Neuronal stem cell (in vitro differentiated cells): ENCODE measurements around the gene DNAH8.

Source experiments
- DNase-seq: peaks from one replicate; pipeline ENCODE4 v3.0.0-alpha.2; 2013; ENCODE audit warnings: low spot score
- H2AFZ ChIP-seq: one replicate; pipeline ENCODE4 v1.6.1; 2013; ENCODE audit warnings: mild to moderate bottlenecking, low read length, inconsistent platforms
- H2AK5ac ChIP-seq: 2 replicates; pipeline ENCODE4 v1.6.1; 2013; ENCODE audit warnings: low read depth, mild to moderate bottlenecking, inconsistent platforms, low read length, moderate library complexity, mixed read lengths
- H2BK120ac ChIP-seq: 2 replicates; pipeline ENCODE4 v1.6.1; 2013; ENCODE audit warnings: low read depth, mild to moderate bottlenecking, inconsistent platforms, low read length, moderate library complexity, mixed read lengths
- H2BK12ac ChIP-seq: one replicate; pipeline ENCODE4 v1.6.1; 2013; ENCODE audit warnings: low read length, inconsistent platforms
- H2BK15ac ChIP-seq: 2 replicates; pipeline ENCODE4 v1.6.1; 2013; ENCODE audit warnings: mild to moderate bottlenecking, low read length, inconsistent platforms, mixed read lengths
- H2BK5ac ChIP-seq: one replicate; pipeline ENCODE4 v1.6.1; 2013; ENCODE audit warnings: inconsistent platforms, mild to moderate bottlenecking, low read length, moderate library complexity
- H3K14ac ChIP-seq: one replicate; pipeline ENCODE4 v1.6.1; 2013; ENCODE audit warnings: low read length, inconsistent platforms
- H3K18ac ChIP-seq: 2 replicates; pipeline ENCODE4 v1.6.1; 2013; ENCODE audit warnings: low read length, inconsistent platforms
- H3K23ac ChIP-seq: 2 replicates; pipeline ENCODE4 v1.6.1; 2013; ENCODE audit warnings: low read depth, mild to moderate bottlenecking, mixed read lengths, low read length, inconsistent platforms; ENCODE audit not compliant: poor library complexity
- H3K27ac ChIP-seq: replicated peaks from 3 replicates; pipeline ENCODE4 v1.5.1; 2013; ENCODE audit warnings: low read length, inconsistent platforms
- H3K27me3 ChIP-seq, 3 experiments: 2 replicates each; pipeline ENCODE4 v1.6.1; 2013; ENCODE audit warnings: low read length in 3 of 3, mild to moderate bottlenecking in 2 of 3, inconsistent platforms in 1 of 3, low read depth in 1 of 3, mixed read lengths in 1 of 3, moderate library complexity in 1 of 3; ENCODE audit not compliant: control insufficient read depth in 3 of 3, insufficient read depth in 3 of 3
- H3K36me3 ChIP-seq, 2 donors: replicated peaks in 1 of 2; 2 replicates each; pipeline ENCODE4 v1.6.1; 2013; ENCODE audit warnings: low read length in 2 of 2; ENCODE audit not compliant: control insufficient read depth in 2 of 2, insufficient read depth in 2 of 2
- H3K4ac ChIP-seq: 2 replicates; pipeline ENCODE4 v1.6.1; 2013; ENCODE audit warnings: inconsistent platforms, mild to moderate bottlenecking, low read length, moderate library complexity
- H3K4me1 ChIP-seq, 2 donors: 1 replicate in 1 of 2; 2 replicates in 1 of 2; pipeline ENCODE4 v1.6.1; 2013; ENCODE audit warnings: low read length in 2 of 2, low read depth in 1 of 2; ENCODE audit not compliant: control insufficient read depth in 2 of 2, insufficient read depth in 1 of 2
- H3K4me2 ChIP-seq: one replicate; pipeline ENCODE4 v1.6.1; 2013; ENCODE audit warnings: mild to moderate bottlenecking, low read length, inconsistent platforms; ENCODE audit not compliant: insufficient read depth, poor library complexity, severe bottlenecking
- H3K4me3 ChIP-seq, 2 donors: 2 replicates each; pipeline ENCODE4 v1.5.1; 2013; ENCODE audit warnings: low read length in 2 of 2, mild to moderate bottlenecking in 2 of 2, inconsistent platforms in 1 of 2, moderate library complexity in 1 of 2
- H3K79me1 ChIP-seq: one replicate; pipeline ENCODE4 v1.6.1; 2013; ENCODE audit warnings: low read depth, mild to moderate bottlenecking, inconsistent platforms, low read length, moderate library complexity
- H3K9ac ChIP-seq: one replicate; pipeline ENCODE4 v1.6.1; 2013; ENCODE audit warnings: mild to moderate bottlenecking, low read depth, low read length, inconsistent platforms; ENCODE audit not compliant: poor library complexity
- H3K9me3 ChIP-seq, 2 donors: replicated peaks in 1 of 2; 2 replicates each; pipeline versions ENCODE3 to v1.6.1; 2013; ENCODE audit warnings: low read length in 2 of 2, mild to moderate bottlenecking in 2 of 2, inconsistent platforms in 1 of 2, low read depth in 1 of 2, mixed read lengths in 1 of 2, moderate library complexity in 1 of 2; ENCODE audit not compliant: control insufficient read depth in 2 of 2, insufficient read depth in 1 of 2
- H4K8ac ChIP-seq: one replicate; pipeline ENCODE4 v1.6.1; 2013; ENCODE audit warnings: low read depth, mild to moderate bottlenecking, inconsistent platforms, low read length, moderate library complexity
- H4K91ac ChIP-seq: one replicate; pipeline ENCODE4 v1.6.1; 2013; ENCODE audit warnings: low read length, low read depth, mild to moderate bottlenecking, inconsistent platforms; ENCODE audit not compliant: poor library complexity
- WGBS, 2 donors: extraction: QIAGEN DNeasy Blood & Tissue Kit; methylation state at CpG; one replicate each; pipeline ENCODE4 v1.1.7; 2013; ENCODE audit warnings: missing lambda C conversion rate in 2 of 2, mixed read lengths in 1 of 2; ENCODE audit not compliant: insufficient read length in 2 of 2, insufficient replicate concordance in 1 of 2; ENCODE audit errors: extremely low coverage in 2 of 2; 5-methylcytosine and 5-hydroxymethylcytosine counted together

DNAH8 gene

DNA sequence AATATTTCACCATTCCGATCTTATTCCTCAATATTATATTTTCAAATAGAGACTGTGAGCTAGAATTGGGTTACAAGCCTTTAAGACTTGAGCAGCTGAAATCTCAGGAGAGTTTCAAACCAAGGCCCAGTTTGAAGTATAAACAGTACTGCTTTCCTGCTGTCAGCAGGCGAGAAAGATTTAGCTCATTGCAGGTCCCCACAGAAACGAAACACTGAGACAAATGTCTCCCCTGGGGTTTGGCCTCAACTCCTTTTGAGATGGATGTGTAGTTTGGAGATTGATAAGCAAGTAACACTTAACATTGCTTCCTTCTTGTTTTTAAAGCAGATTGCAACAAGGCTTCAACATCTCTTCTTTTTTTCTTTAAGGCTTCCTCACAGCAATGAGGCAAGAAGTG is 311.1 kb downstream of the DNAH8 start:
- no peak overlapping the region for H3K18ac ChIP-seq
- no peak for DNase-seq
- H3K4me2 ChIP-seq: no peak overlapping the region
- no peak overlapping the region for H2AFZ ChIP-seq
- no peak overlapping the region for H3K4me3 ChIP-seq
- H2BK15ac ChIP-seq: no peak overlapping the region
- H3K36me3 ChIP-seq: no peaks in the 10 kb centered on the region
- H3K4me1 ChIP-seq: no peaks in the 10 kb centered on the region
- no peak overlapping the region for H2BK12ac ChIP-seq
- no peak overlapping the region for H3K9ac ChIP-seq
- H2AK5ac ChIP-seq: no peak overlapping the region
- no peak overlapping the region for H3K14ac ChIP-seq
- H3K79me1 ChIP-seq: no peaks in the 10 kb centered on the region
- no peak overlapping the region for H3K23ac ChIP-seq
- no CpG with 5 or more reads among the region's 3 CpGs for WGBS, 2 donors
- no peak overlapping the region for H2BK120ac ChIP-seq
- H2BK5ac ChIP-seq: no peak overlapping the region
- peaks cover 0 to 6% (median 0%) of the 10 kb centered on the region in 3 experiments for H3K27me3 ChIP-seq
- H4K8ac ChIP-seq: no peak overlapping the region
- H3K4ac ChIP-seq: no peak overlapping the region
- no peak overlapping the region for H3K27ac ChIP-seq
- no peak overlapping the region for H4K91ac ChIP-seq
- no peaks in the 10 kb centered on the region for H3K9me3 ChIP-seq

DNA sequence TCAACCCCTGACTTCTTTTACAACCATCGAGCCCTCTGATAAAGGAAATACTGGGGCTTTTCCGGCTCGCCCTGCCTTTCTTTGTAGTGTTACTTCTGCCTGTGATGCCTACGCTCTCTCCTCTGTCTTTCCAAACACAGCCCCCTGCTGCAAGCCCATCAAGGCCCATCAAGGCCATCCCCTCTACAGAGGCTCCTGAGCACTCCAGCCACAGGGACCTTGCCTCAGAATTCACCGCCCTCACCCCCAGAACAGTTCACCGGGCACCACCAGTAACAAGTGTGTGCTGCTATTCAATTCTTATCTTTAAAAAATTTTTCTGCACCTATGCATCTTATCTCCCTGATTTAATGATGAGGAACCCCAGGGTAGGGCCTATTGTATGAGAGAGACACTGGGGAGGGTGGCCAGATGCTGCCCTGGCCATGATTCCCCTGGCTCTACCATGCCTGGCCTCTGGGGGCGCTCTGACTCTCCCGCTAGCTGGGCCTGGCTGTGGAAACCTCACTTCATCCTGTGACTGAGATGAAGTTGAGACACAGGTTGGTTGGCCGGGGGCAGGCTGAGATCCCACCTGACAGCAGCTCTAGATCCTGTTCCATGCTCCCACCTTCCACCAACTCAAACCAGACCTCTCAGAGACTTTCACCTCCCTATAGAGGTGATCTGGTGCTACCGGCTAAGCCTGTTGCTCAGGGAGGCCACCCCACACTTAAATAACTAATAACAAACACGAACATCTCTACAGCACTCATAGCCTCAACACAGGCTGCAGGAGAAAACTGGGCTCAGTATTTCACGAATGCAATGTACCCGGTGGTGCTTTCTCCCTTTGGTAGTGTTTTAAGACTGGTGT is 314.3 kb downstream of the DNAH8 start:
- peak overlapping the region; percentile 43 for H2BK5ac ChIP-seq
- no peak overlapping the region for H2AFZ ChIP-seq
- H3K4me1 ChIP-seq: no peaks in the 10 kb centered on the region
- H4K91ac ChIP-seq: no peak overlapping the region
- H3K4me2 ChIP-seq: no peak overlapping the region
- H3K4ac ChIP-seq: no peak overlapping the region
- no peak overlapping the region for H2AK5ac ChIP-seq
- H3K9me3 ChIP-seq: no peaks in the 10 kb centered on the region
- H4K8ac ChIP-seq: no peak overlapping the region
- H3K36me3 ChIP-seq: no peaks in the 10 kb centered on the region
- H3K27ac ChIP-seq: no peak overlapping the region
- peaks cover 0 to 14% (median 0%) of the 10 kb centered on the region in 3 experiments for H3K27me3 ChIP-seq
- no peaks in the 10 kb centered on the region for H3K79me1 ChIP-seq
- peak; percentile 23 for DNase-seq
- no peak overlapping the region for H2BK12ac ChIP-seq
- H3K9ac ChIP-seq: no peak overlapping the region
- no peak overlapping the region for H3K18ac ChIP-seq
- H3K4me3 ChIP-seq: no peak overlapping the region
- H2BK15ac ChIP-seq: no peak overlapping the region
- H2BK120ac ChIP-seq: no peak overlapping the region
- H3K14ac ChIP-seq: no peak overlapping the region
- H3K23ac ChIP-seq: no peak overlapping the region
- no CpG with 5 or more reads among the region's 13 CpGs for WGBS, 2 donors

DNA sequence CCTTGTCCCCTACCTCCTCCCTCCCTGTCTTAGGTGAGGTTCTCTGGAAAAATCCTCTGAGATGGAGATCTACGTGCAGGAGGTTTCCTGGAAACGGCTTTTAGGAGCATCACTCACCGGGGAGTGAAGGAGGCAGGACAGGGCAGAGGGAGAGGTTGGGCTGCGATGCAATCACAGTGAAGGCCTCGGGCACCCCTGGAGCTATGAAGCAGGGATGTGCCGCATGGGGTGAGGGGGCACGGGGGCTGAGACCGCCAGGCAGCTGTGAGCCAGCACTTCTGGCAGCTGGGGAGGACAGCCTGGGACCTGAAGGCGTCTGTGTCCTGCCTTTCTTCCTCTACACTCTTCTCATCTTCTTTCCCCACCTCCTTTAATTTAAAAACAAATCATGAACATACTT is 320.6 kb downstream of the DNAH8 start:
- H3K4me3 ChIP-seq: no peak overlapping the region
- H2BK12ac ChIP-seq: no peak overlapping the region
- H3K36me3 ChIP-seq: no peaks in the 10 kb centered on the region
- H3K27ac ChIP-seq: no peak overlapping the region
- H2AK5ac ChIP-seq: no peak overlapping the region
- no peak for DNase-seq
- H2BK15ac ChIP-seq: no peak overlapping the region
- peaks cover 0 to 17% (median 0%) of the 10 kb centered on the region in 3 experiments for H3K27me3 ChIP-seq
- no peak overlapping the region for H3K9ac ChIP-seq
- peaks cover 7 to 15% of the 10 kb centered on the region in 2 donors for H3K4me1 ChIP-seq
- H3K23ac ChIP-seq: no peak overlapping the region
- no peaks in the 10 kb centered on the region for H3K79me1 ChIP-seq
- no peak overlapping the region for H3K4ac ChIP-seq
- H3K4me2 ChIP-seq: no peak overlapping the region
- no peak overlapping the region for H3K18ac ChIP-seq
- no peak overlapping the region for H2BK5ac ChIP-seq
- H2BK120ac ChIP-seq: no peak overlapping the region
- no CpG with 5 or more reads among the region's 9 CpGs for WGBS, 2 donors
- peak overlapping the region; percentile 6 for H2AFZ ChIP-seq
- H3K9me3 ChIP-seq: no peaks in the 10 kb centered on the region
- H4K91ac ChIP-seq: no peak overlapping the region
- H3K14ac ChIP-seq: no peak overlapping the region
- no peak overlapping the region for H4K8ac ChIP-seq

DNA sequence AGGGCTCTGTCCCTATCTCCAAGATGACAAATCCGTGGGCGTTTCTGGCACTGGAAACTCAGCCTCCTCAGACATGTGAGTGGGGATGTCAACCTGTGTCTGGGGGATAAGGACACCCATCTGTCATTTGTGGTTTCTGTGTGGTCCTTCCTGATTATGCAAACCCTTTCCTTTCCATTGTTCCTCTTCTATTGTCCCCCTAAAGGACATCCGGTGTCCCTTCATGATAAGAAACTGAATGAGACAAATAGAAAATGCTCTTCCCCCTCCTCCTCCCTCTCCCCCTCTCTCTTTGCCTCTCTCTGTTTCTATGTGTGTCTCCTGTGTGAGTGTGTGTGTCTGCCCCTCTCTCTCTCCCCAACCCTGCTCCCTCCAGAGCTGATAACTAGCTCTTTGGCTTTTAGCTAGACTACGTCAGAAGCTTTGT is 322.0 kb downstream of the DNAH8 start:
- H2BK15ac ChIP-seq: no peak overlapping the region
- H2AFZ ChIP-seq: no peak overlapping the region
- no peaks in the 10 kb centered on the region for H3K9me3 ChIP-seq
- no peak overlapping the region for H2BK5ac ChIP-seq
- no peaks in the 10 kb centered on the region for H3K79me1 ChIP-seq
- no peak overlapping the region for H2BK120ac ChIP-seq
- no CpG with 5 or more reads among the region's 4 CpGs for WGBS, 2 donors
- no peak overlapping the region for H3K14ac ChIP-seq
- H3K4ac ChIP-seq: no peak overlapping the region
- H3K23ac ChIP-seq: no peak overlapping the region
- H3K4me1 ChIP-seq: peaks cover 7 to 15% of the 10 kb centered on the region in 2 donors
- no peak overlapping the region for H4K8ac ChIP-seq
- H3K27ac ChIP-seq: no peak overlapping the region
- no peak overlapping the region for H3K9ac ChIP-seq
- no peak overlapping the region for H2BK12ac ChIP-seq
- no peak overlapping the region for H2AK5ac ChIP-seq
- DNase-seq: no peak
- no peak overlapping the region for H3K18ac ChIP-seq
- no peak overlapping the region for H4K91ac ChIP-seq
- peaks cover 0 to 17% (median 0%) of the 10 kb centered on the region in 3 experiments for H3K27me3 ChIP-seq
- no peak overlapping the region for H3K4me3 ChIP-seq
- no peak overlapping the region for H3K4me2 ChIP-seq
- H3K36me3 ChIP-seq: no peaks in the 10 kb centered on the region
